Stimulated activated naive CD4-positive, alpha-beta T cell treated with Interleukin-2 at 50 U/mL for 16 hours (primary cell): Measurements from ENCODE around the gene ZNF428.
"Not testable (repeated sequence)": the region's sequence is repeated elsewhere in the genome, so short reads cannot be mapped to it uniquely, and the experiment has no call there.

Source experiments
- DNase-seq: peaks from one replicate; lab custom pipeline; 2025; lab: John Stamatoyannopoulos, UW

The ZNF428 gene

DNA sequence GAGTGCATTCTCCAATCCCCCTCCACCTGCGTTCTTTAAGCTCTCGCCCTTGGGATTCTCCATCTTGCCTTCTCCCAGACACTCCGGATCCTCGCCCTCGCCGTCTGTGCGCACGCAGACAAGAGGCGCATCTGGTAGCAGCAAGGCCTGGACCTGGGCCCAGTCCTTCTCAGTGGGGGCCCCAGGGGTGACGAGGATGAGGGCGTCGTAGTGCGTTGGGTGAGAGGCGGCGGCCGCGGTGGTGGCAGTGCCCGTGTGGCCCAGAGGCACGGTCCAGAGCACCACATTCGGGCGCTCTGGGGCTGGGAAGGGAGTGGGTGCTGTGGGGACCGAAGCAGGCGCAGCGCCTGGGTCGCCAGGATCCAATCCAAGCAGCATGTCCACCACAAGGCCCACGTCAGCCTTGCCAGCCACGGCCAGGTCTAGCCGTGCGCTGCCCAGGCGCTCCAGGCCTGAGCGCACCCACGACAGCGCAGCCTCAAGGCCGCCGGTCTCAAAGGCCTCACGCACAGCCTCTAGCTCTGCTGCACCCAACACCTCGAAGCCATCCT, 26.6 kb downstream of the ZNF428 start:
- no peak for DNase-seq

GRCh38 chr19:43591904-43592772, 27.3 kb downstream of the ZNF428 start:
- DNase-seq = no peak

DNA sequence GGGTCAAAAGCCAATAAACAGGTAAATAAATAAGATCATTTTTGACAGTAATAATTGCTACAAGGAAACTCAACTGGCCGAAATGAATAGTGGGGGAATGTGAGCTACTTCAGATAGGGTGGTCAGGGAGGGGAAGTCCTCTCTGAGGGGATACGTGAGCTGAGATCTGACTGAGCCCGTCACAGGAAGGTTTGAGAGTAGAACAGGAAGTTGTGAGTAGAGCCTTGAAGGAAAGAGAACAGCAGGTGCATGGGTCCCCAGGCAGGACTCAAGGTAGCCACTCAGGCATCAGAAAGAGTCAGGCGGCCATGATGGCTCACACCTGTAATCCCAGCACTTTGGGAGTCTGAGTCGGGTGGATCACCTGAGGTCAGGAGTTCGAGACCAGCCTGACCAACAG, 29.8 kb downstream of the ZNF428 start:
- DNase-seq = no peak

GRCh38 chr19:43589277-43589676, 30.2 kb downstream of the ZNF428 start:
- no peak for DNase-seq

- DNase-seq = not testable (repeated sequence)
Observed at GRCh38 chr19:43587029-43587428, 32.4 kb downstream of the ZNF428 start.

- DNase-seq = no peak
Observed at GRCh38 chr19:43586346-43586745, 33.1 kb downstream of the ZNF428 start.

- DNase-seq = no peak
Observed at GRCh38 chr19:43584484-43584883, 34.9 kb downstream of the ZNF428 start.

DNA sequence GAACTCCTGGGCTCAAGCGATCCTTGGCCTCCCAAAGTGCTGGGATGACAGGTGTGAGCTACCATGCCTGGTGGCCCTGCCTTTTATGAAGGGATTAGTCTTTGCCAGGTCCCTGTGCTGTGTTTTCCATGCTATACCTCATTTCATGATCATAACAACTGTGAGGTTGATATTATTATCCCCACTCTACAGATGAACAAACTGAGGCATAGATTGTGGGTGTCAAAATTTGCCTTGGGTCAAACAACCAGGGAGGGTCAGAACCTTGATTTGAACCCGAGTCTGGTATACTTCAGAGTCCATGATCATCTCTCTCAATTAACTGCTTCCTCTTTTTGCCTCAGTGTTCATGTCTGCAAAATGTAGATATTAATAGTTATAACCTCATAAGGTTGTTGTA, 36.9 kb downstream of the ZNF428 start:
- DNase-seq = no peak

DNA sequence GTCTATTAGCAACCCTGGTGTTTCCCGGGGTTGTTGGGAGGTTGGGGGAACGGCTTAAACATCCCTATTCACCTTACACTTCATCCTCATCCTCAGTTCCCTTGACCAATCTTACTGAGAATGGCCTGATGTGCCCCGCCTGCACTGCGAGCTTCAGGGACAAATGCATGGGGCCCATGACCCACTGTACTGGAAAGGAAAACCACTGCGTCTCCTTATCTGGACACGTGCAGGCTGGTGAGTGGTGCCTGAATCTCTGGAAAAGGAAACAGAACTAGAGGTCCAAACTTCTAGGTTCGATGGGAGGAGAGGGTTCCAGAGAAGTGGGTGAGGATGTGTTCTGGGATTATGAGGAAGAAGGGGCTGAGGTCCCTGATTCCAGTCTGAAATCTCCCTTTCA, 38.0 kb downstream of the ZNF428 start:
- no peak for DNase-seq

GRCh38 chr19:43578787-43579186, 40.6 kb downstream of the ZNF428 start:
- DNase-seq = no peak

- DNase-seq = no peak
Observed at GRCh38 chr19:43575955-43576878, 43.2 kb downstream of the ZNF428 start.

DNA sequence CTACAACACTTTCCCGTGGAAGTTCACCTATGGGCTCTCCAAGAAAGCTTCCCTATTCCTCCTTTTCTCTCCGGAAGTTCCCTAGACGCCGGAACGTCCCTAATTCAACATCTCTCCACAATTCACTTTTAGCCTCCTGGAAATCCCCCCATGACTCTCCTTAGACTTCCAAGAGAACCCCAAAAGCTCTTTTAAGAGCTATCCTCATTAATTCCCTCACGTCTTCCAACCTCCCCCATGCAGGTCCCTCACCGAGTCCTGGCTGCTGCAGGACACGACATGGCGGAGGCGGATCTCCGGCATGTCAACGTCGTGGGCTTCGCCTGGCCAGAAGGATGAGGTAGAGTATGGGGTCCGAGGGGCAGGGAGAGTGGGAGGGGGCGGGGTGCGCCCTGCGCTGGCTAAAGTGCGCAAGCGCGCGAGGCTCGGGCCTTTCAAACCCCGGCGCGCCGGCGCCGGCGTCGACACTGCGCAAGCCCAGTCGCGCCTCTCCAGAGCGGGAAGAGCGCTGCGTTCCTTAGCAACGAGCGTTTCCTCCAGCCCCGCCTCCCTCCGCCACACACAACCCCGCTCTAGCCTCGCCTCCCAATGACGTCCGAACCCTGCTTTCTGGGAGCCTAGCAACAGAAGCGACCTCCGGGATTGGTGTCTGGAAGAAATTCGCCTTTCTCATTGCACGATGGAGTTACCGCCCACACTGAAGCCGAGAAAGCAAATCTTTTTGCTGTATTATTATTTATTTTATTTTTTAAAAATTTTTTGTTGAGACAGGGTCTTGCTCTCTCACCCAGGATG, 44.1 kb downstream of the ZNF428 start, which contains the start of the genes PINLYP and XRCC1:
Gene PINLYP (plus strand): TSS at position 646 of the 795 bp plus-strand sequence. CDS start 1,391 bp downstream, outside the sequence.
Gene XRCC1 (minus strand): TSS at position 372 of the 795 bp plus-strand sequence. CDS start 69 bp downstream, at position 303.
- peak; percentile 96 for DNase-seq

- no peak for DNase-seq
Observed at GRCh38 chr19:43574424-43575155, 44.8 kb downstream of the ZNF428 start.

GRCh38 chr19:43572171-43572588, 47.2 kb downstream of the ZNF428 start:
- no peak for DNase-seq

- no peak for DNase-seq
Observed at GRCh38 chr19:43570174-43570791, 49.1 kb downstream of the ZNF428 start.

GRCh38 chr19:43569657-43570056, 49.8 kb downstream of the ZNF428 start:
- DNase-seq = no peak

DNA sequence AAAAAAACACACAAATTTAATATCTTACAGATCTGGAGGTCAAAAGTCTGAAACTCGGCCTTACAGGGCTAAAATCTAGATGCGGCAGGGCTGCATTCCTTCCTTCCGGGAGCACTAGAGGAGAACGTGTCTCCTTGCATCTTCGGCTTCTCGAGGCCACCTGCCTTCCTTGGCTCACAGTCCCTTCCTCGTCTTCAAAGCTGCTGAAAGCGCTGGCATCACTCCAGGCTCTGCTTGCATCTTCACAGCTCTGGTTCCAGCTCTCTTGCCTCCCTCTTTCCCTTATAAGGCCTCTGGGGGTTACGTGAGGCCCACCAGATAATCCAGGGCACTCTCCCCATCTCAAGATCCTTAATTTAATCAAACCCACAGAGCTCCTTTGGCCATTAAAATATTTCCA, 54.6 kb downstream of the ZNF428 start:
- no peak for DNase-seq

DNA sequence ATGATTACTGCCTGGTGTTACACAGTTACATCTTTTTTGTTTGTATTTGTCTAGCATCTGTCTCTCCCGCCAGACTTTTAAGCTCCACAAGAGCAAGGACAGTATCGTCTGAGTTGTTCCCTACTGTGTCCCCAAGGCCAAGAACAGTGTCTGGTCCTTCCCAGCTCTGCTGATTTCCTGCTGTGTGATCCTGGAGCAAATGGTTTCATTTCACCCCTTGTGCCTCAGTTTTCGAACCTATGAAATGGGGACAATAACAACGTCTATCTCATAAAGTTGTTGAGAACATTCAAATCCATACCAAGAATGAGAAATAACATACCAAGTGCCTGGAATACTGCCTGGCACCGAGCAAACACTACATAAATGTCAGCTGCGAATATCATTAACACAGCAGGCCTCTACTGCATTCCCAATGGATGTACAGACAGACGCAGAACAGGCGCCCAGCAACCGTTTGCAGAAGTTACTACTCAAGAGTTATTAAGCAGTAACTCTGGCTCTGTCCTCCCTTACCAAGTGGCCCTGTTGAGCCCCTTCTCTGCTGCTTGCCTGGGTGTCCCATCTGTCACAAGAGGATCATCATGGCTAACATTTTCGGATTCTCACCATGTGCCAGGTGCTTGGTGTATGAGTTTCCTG, 55.5 kb downstream of the ZNF428 start:
- no peak for DNase-seq

GRCh38 chr19:43562698-43563241, 56.7 kb downstream of the ZNF428 start:
- DNase-seq = peak; percentile 66
